Loucy (cell line): ENCODE results near the gene TACC2.
"Not testable (repeated sequence)": the region's sequence is repeated elsewhere in the genome, so short reads cannot be mapped to it uniquely, and the experiment has no call there.

ENCODE experiments used
- H2AFZ ChIP-seq: fragments of 200-600 bp; sonication (generic); 2 replicates; pipeline ENCODE4 v1.6.0; 2016; ENCODE audit warnings: antibody characterized with exemption, mild to moderate bottlenecking, low read length, moderate library complexity
- H3F3A ChIP-seq: fragments of 200-600 bp; 2 replicates; pipeline ENCODE4 v1.6.0; 2016; ENCODE audit warnings: antibody characterized with exemption, low read depth, mild to moderate bottlenecking
- H3K27me3 ChIP-seq: fragments of 200-600 bp; sonication (generic); 2 replicates; pipeline ENCODE4 v1.6.1; 2014; ENCODE audit warnings: low read length, mild to moderate bottlenecking; ENCODE audit not compliant: insufficient read depth, poor library complexity, severe bottlenecking
- H3K36me3 ChIP-seq: fragments of 200-600 bp; sonication (generic); 2 replicates; pipeline ENCODE4 v1.6.1; 2016; ENCODE audit warnings: low read length; ENCODE audit not compliant: insufficient read depth
- H3K4me1 ChIP-seq: fragments of 200-600 bp; sonication (generic); 2 replicates; pipeline ENCODE4 v1.5.1; 2014; ENCODE audit warnings: low read length, mild to moderate bottlenecking; ENCODE audit not compliant: insufficient read depth, poor library complexity, severe bottlenecking
- H3K4me2 ChIP-seq: fragments of 200-600 bp; sonication (generic); 2 replicates; pipeline ENCODE4 v1.6.0; 2014; ENCODE audit warnings: antibody characterized with exemption, low read length, low read depth, mild to moderate bottlenecking; ENCODE audit not compliant: poor library complexity, severe bottlenecking
- H3K4me3 ChIP-seq: fragments of 200-600 bp; sonication (generic); 2 replicates; pipeline ENCODE4 v1.5.1; 2014; ENCODE audit warnings: low read length, mild to moderate bottlenecking, mixed read lengths; ENCODE audit not compliant: poor library complexity, severe bottlenecking
- H3K79me2 ChIP-seq: fragments of 200-600 bp; sonication (generic); 2 replicates; pipeline ENCODE4 v1.6.1; 2014; ENCODE audit warnings: low read length; ENCODE audit not compliant: insufficient read depth
- H3K9ac ChIP-seq: fragments of 200-600 bp; sonication (generic); 2 replicates; pipeline ENCODE4 v1.6.0; 2014; ENCODE audit warnings: mild to moderate bottlenecking, low read depth, low read length, moderate library complexity; ENCODE audit not compliant: poor library complexity, severe bottlenecking
- H3K9me2 ChIP-seq: fragments of 200-600 bp; sonication (generic); replicated peaks from 2 replicates; pipeline ENCODE4 v1.6.1; 2016; ENCODE audit warnings: low read depth, low read length, mixed read lengths
- H3K9me3 ChIP-seq: fragments of 200-600 bp; sonication (generic); 2 replicates; pipeline ENCODE4 v1.6.1; 2014; ENCODE audit warnings: mild to moderate bottlenecking, antibody characterized with exemption, low read length, low read depth; ENCODE audit not compliant: insufficient read depth
- H4K20me1 ChIP-seq: fragments of 200-600 bp; sonication (generic); 2 replicates; pipeline ENCODE4 v1.6.0; 2014; ENCODE audit warnings: antibody characterized with exemption, low read length, mild to moderate bottlenecking; ENCODE audit not compliant: insufficient read depth, poor library complexity, severe bottlenecking
- CTCF ChIP-seq: fragments of 200-600 bp; sonication (generic); conservative IDR thresholded peaks from 2 replicates; pipeline ENCODE4 v1.5.1; 2014; ENCODE audit warnings: mild to moderate bottlenecking, antibody characterized with exemption, low read length
- EZH2phosphoT487 ChIP-seq: fragments of 200-600 bp; IDR thresholded peaks from 2 replicates; pipeline ENCODE4 v1.6.1; 2018; ENCODE audit warnings: antibody characterized with exemption, mild to moderate bottlenecking, moderate library complexity, borderline replicate concordance

TACC2 gene

GRCh38 chr10:122103592-122103991 lies 114.6 kb downstream of the TACC2 start:
- Histone ChIP-seq H3K4me1 (no peaks in the 10 kb centered on the region), H3K4me2 (no peak overlapping the region), H3K27me3 (no peaks in the 10 kb centered on the region), H3K9me3 (no peaks in the 10 kb centered on the region; the same call in 1 of the 2 replicates), H3K4me3 (no peak overlapping the region), H2AFZ (no peak overlapping the region), H3K36me3 (no peaks in the 10 kb centered on the region), H3K9ac (no peak overlapping the region), H3K9me2 (no peaks in the 10 kb centered on the region), H3K79me2 (no peaks in the 10 kb centered on the region), H4K20me1 (no peaks in the 10 kb centered on the region), H3F3A (no peaks in the 10 kb centered on the region)
- TF ChIP-seq CTCF (no peak), EZH2phosphoT487 (no peak)

- not testable (repeated sequence) for H3K4me1 ChIP-seq, H3K27me3 ChIP-seq, H3K4me2 ChIP-seq, H4K20me1 ChIP-seq, H3F3A ChIP-seq, H3K79me2 ChIP-seq, H3K36me3 ChIP-seq, H3K9ac ChIP-seq, H3K9me2 ChIP-seq, H3K9me3 ChIP-seq, H2AFZ ChIP-seq, H3K4me3 ChIP-seq
These were observed 119.8 kb downstream of the TACC2 start for GRCh38 chr10:122108786-122109185.

- Histone ChIP-seq H4K20me1 (no peaks in the 10 kb centered on the region), H3K4me3 (no peak overlapping the region), H2AFZ (no peak overlapping the region), H3K4me2 (no peak overlapping the region), H3F3A (no peaks in the 10 kb centered on the region), H3K27me3 (no peaks in the 10 kb centered on the region), H3K9me2 (no peaks in the 10 kb centered on the region), H3K36me3 (no peaks in the 10 kb centered on the region), H3K9ac (no peak overlapping the region), H3K79me2 (no peaks in the 10 kb centered on the region), H3K4me1 (no peaks in the 10 kb centered on the region), H3K9me3 (no peaks in the 10 kb centered on the region)
- no peak for TF ChIP-seq EZH2phosphoT487
- TF ChIP-seq CTCF: no peak
These were observed 123.2 kb downstream of the TACC2 start for GRCh38 chr10:122112021-122112616.

- Histone ChIP-seq H2AFZ (no peak overlapping the region), H3K4me3 (no peak overlapping the region)
These were observed 123.7 kb downstream of the TACC2 start for GRCh38 chr10:122112625-122113160.

More at GRCh38 chr10:122112625-122113160, 123.7 kb downstream of the TACC2 start:
- no peaks in the 10 kb centered on the region for H3F3A ChIP-seq
- no peak overlapping the region for H3K4me2 ChIP-seq
- no peaks in the 10 kb centered on the region for H3K9me2 ChIP-seq
- no peaks in the 10 kb centered on the region for H3K4me1 ChIP-seq
- no peak overlapping the region for H3K9ac ChIP-seq
- H3K79me2 ChIP-seq: no peaks in the 10 kb centered on the region
- no peaks in the 10 kb centered on the region for H4K20me1 ChIP-seq
- TF ChIP-seq EZH2phosphoT487 (no peak), CTCF (no peak)
- H3K9me3 ChIP-seq: no peaks in the 10 kb centered on the region
- no peaks in the 10 kb centered on the region for H3K27me3 ChIP-seq
- H3K36me3 ChIP-seq: no peaks in the 10 kb centered on the region
